Colon (tissue), 2 donors: ENCODE measurements around the gene SLC25A29.

Experiments
- FAIRE-seq: peaks from 2 replicates; lab custom pipeline; 2012; peaks lifted over from hg19 to GRCh38; lab: Jason Lieb, UNC
- donor health status: control.
- donor health status: control.

Gene SLC25A29

GRCh38 chr14:100279133-100279532 is 27.1 kb downstream of the SLC25A29 start:
- FAIRE-seq: no peak

GRCh38 chr14:100278702-100279101 is 27.5 kb downstream of the SLC25A29 start:
- FAIRE-seq: no peak

GRCh38 chr14:100275214-100275613 is 31.0 kb downstream of the SLC25A29 start:
- no peak for FAIRE-seq

- no peak for FAIRE-seq
These were observed 32.0 kb downstream of the SLC25A29 start for GRCh38 chr14:100274250-100274649.

- peak; percentile 33 for FAIRE-seq
These were observed 34.9 kb downstream of the SLC25A29 start for GRCh38 chr14:100271247-100271939.

- FAIRE-seq: no peak
These were observed 37.5 kb downstream of the SLC25A29 start for GRCh38 chr14:100268591-100269207.

- no peak for FAIRE-seq
These were observed 38.3 kb downstream of the SLC25A29 start for GRCh38 chr14:100267990-100268389.

GRCh38 chr14:100263141-100263540 is 43.1 kb downstream of the SLC25A29 start:
- FAIRE-seq: no peak

- no peak for FAIRE-seq
These were observed 43.7 kb downstream of the SLC25A29 start for GRCh38 chr14:100262545-100262944.

- no peak for FAIRE-seq
These were observed 44.6 kb downstream of the SLC25A29 start for GRCh38 chr14:100261621-100262020.

- no peak for FAIRE-seq
These were observed 49.8 kb downstream of the SLC25A29 start for GRCh38 chr14:100256339-100256895.

- no peak for FAIRE-seq
These were observed 53.6 kb downstream of the SLC25A29 start for GRCh38 chr14:100252684-100253083.

- FAIRE-seq: no peak
These were observed 55.3 kb downstream of the SLC25A29 start for GRCh38 chr14:100250732-100251465.

GRCh38 chr14:100246809-100247428 is 59.3 kb downstream of the SLC25A29 start:
- no peak for FAIRE-seq

GRCh38 chr14:100243020-100243419 is 63.2 kb downstream of the SLC25A29 start:
- FAIRE-seq: no peak

GRCh38 chr14:100241279-100241678 is 65.0 kb downstream of the SLC25A29 start:
- FAIRE-seq: no peak
